ENCODE measurements around the gene RPS6KA4. TPM values are rescaled to one million over a fixed set of nuclear protein-coding genes. Genes with fewer than 3 reads are reported as not detected.
"Not testable (repeated sequence)": the region's sequence is repeated elsewhere in the genome, so short reads cannot be mapped to it uniquely, and the experiment has no call there.

RPS6KA4 gene
- total RNA-seq, 1 experiment from 2014 or later = 67.3 TPM

DNA sequence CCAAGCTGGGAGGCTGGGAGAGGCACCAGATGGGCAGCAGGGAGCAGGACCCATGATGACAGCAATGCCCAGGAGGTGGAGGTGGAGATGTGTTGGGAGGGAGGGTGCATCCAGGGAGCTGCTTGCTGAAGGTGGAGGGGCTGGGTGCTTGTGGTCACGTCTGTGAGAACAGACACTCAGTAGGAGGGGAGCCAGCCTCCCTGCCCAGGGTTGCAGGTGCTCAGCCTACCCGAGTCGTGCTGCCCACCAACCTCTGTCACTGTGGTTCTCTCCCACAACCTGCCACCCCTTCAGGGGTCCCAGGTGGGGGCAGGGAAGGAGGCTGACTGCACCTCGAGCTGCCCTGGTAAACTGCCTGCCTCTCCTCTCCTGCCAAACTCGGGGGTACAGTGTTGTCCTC is 35.6 kb upstream of the RPS6KA4 start:
- Histone ChIP-seq H4K20me1 (ENCODE audit: insufficient read depth) (no peaks in the 10 kb centered on the region), H3K9me3 (ENCODE audit: control insufficient read depth in 1 of 2, insufficient read depth in 1 of 2, low read depth in 1 of 2, low read length in 2 of 2) (no peaks in the 10 kb centered on the region), H3K9me2 (ENCODE audit: insufficient read depth) (no peaks in the 10 kb centered on the region), H3K4me3 (replicated peaks in 1 of 2; ENCODE audit: low read depth in 1 of 2, low read length in 2 of 2) (no peak overlapping the region), H3K9ac (ENCODE audit: low read length) (no peak overlapping the region), H3K79me2 (ENCODE audit: insufficient read depth, low read length) (peaks cover 16% of the 10 kb centered on the region), H2AFZ (ENCODE audit: low read depth, low read length, poor library complexity, severe bottlenecking) (no peak overlapping the region), H3K4me1 (ENCODE audit: control insufficient read depth in 1 of 2, insufficient read depth in 2 of 2, low read length in 2 of 2) (peaks cover 17 to 44% of the 10 kb centered on the region in 2 experiments), H3K27ac (ENCODE audit: low read depth, low read length) (no peak overlapping the region; the same call in 1 of the 2 replicates), H3K36me3 (ENCODE audit: control insufficient read depth in 1 of 2, insufficient read depth in 2 of 2, low read length in 2 of 2) (peaks cover 0 to 7% of the 10 kb centered on the region in 2 experiments; a peak in 1 of 4 replicates), H3K27me3 (ENCODE audit: insufficient read depth, low read length) (no peaks in the 10 kb centered on the region), H3K4me2 (ENCODE audit: low read length) (no peak overlapping the region)
- DNase-seq (ENCODE audit: low read depth, low spot score) (no peak), ATAC-seq (no peak)
- TF ChIP-seq FOSL1 (IDR thresholded peaks at IDR 0.05; ENCODE audit: low read depth) = no peak
- TF ChIP-seq EGR1 (IDR thresholded peaks at IDR 0.05; ENCODE audit: low read depth) = no peak
- TF ChIP-seq POLR2AphosphoS5 (IDR thresholded peaks at IDR 0.05; ENCODE audit: low read depth, low read length) = 0 out of 2 replicates have a peak, but pooled peaks have one; percentile 21
- intact Hi-C loops (cut with micrococcal nuclease) = no loop called here
- no TSS peak for BruUV-seq (replicated peaks)
- CTCF ChIA-PET = interaction anchor here (1.5 to 2.0 kb wide), 2 partner anchors 12 to 32 kb away, joined by 5 read pairs; no protein-coding TSS in a partner anchor
- RAD21 ChIA-PET (ENCODE audit: low non-redundant PET in 1 of 2, low total read pairs in 2 of 2, uncharacterized antibody in 2 of 2, unreplicated experiment in 2 of 2) = interaction anchor here (1.2 to 1.4 kb wide), 2 partner anchors 8 kb away, joined by 3 read pairs; no protein-coding TSS in a partner anchor
- POLR2A ChIA-PET = interaction anchor here (1.5 to 2.2 kb wide), 2 partner anchors 9 kb away, joined by 6 to 9 read pairs; no protein-coding TSS in a partner anchor

DNA sequence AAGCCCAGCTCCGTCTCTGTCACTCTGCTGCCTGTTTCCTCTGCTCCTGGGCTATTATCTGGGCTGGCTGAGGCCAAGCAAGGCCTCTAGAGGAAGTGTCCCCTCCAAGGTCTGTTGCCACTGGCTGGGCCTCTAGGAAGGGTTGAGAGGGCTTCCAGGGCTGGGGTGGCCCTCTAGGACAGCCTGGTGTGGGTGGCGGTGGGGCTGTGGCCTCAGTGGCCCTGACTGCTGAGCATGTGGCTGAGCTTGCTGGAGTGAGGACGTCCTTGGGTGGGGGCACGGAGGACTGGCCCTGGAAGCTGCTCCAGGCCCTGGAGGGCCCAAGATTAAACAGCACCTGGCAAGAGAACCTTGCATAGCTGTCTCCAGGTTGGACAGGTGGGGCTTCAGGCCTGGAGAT is 35.0 kb upstream of the RPS6KA4 start:
- not testable (repeated sequence) for BruUV-seq (replicated peaks); H3K4me2 ChIP-seq (ENCODE audit: low read length); H3K9me3 ChIP-seq (ENCODE audit: control insufficient read depth in 1 of 2, insufficient read depth in 1 of 2, low read depth in 1 of 2, low read length in 2 of 2)

More for the DNA sequence above, 35.0 kb upstream of the RPS6KA4 start:
- H3K4me1 ChIP-seq (ENCODE audit: control insufficient read depth in 1 of 2, insufficient read depth in 2 of 2, low read length in 2 of 2) = peaks cover 17 to 41% of the 10 kb centered on the region in 2 experiments
- H3K9me2 ChIP-seq (ENCODE audit: insufficient read depth); H3K36me3 ChIP-seq (ENCODE audit: control insufficient read depth in 1 of 2, insufficient read depth in 2 of 2, low read length in 2 of 2); H3K27me3 ChIP-seq (ENCODE audit: insufficient read depth, low read length); H4K20me1 ChIP-seq (ENCODE audit: insufficient read depth); H2AFZ ChIP-seq (ENCODE audit: low read depth, low read length, poor library complexity, severe bottlenecking); ATAC-seq; DNase-seq (ENCODE audit: low read depth, low spot score); H3K79me2 ChIP-seq (ENCODE audit: insufficient read depth, low read length); H3K9ac ChIP-seq (ENCODE audit: low read length); intact Hi-C loops (cut with micrococcal nuclease); H3K4me3 ChIP-seq (replicated peaks in 1 of 2; ENCODE audit: low read depth in 1 of 2, low read length in 2 of 2): not testable (repeated sequence)
- peak overlapping the region; percentile 12; the same call in 1 of the 2 replicates for H3K27ac ChIP-seq (ENCODE audit: low read depth, low read length)
- CTCF ChIA-PET = interaction anchor here (1.5 to 2.0 kb wide), 2 partner anchors 11 to 31 kb away, joined by 5 read pairs; no protein-coding TSS in a partner anchor
- POLR2A ChIA-PET = interaction anchor here (1.5 to 2.2 kb wide), 2 partner anchors 8 to 10 kb away, joined by 6 to 9 read pairs; no protein-coding TSS in a partner anchor
- RAD21 ChIA-PET (ENCODE audit: low non-redundant PET in 1 of 2, low total read pairs in 2 of 2, uncharacterized antibody in 2 of 2, unreplicated experiment in 2 of 2) = interaction anchor here in 1 of 2 experiments (1.4 kb wide), 1 partner anchor 8 kb away, joined by 3 read pairs; no protein-coding TSS in a partner anchor

Data from HCT116 (cell line).